ENCODE data around the gene DCAF8.

DCAF8 gene

DNA sequence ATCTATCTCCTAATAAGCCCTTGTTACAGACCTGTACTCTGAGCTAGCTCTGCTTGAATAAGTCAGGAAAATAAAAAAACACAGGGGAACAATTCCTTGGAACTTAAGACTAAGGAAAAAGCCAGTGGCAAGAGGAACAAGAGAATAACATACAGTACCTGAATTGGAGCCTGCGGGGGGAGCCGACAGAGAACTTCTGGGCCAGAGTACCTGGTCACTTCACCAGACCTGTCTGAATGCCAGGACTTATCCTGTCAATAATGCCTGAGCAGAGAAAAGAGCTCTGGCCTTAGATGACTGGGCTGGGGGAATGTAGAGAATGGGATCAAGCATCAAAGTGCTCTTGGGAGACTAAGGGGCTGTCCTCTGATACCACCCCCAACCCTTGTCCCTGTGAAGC, 42.0 kb downstream of the DCAF8 start:
- H3K4ac ChIP-seq (ENCODE audit: low read depth, low read length), result no peak overlapping the region
- H2BK15ac ChIP-seq (replicated peaks; ENCODE audit: low read depth), result no peak overlapping the region
- no peaks in the 10 kb centered on the region for H3K79me2 ChIP-seq (ENCODE audit: control insufficient read depth, insufficient read depth, low read length)
- H2BK120ac ChIP-seq (ENCODE audit: low read depth, low read length), result no peak overlapping the region
- H3K23ac ChIP-seq (ENCODE audit: low read length), result no peak overlapping the region
- H3K79me1 ChIP-seq (ENCODE audit: low read length), result no peaks in the 10 kb centered on the region
- H2BK5ac ChIP-seq (ENCODE audit: low read length), result no peak overlapping the region
- H3K9ac ChIP-seq (ENCODE audit: low read length), result no peak overlapping the region
- no peak overlapping the region for H4K5ac ChIP-seq (ENCODE audit: low read length)
- DNase-seq, result no peak
- no peak overlapping the region for H3K4me2 ChIP-seq (ENCODE audit: low read length)
- H3K4me3 ChIP-seq (ENCODE audit: low read length), result no peak overlapping the region
- peaks cover 3% of the 10 kb centered on the region for H3K4me1 ChIP-seq (ENCODE audit: control insufficient read depth, low read depth, low read length)
- no peak overlapping the region for H4K8ac ChIP-seq (ENCODE audit: low read depth, low read length)
- peaks cover 25% of the 10 kb centered on the region for H3K36me3 ChIP-seq (ENCODE audit: control insufficient read depth, insufficient read depth, low read length)
- WGBS (ENCODE audit: extremely low coverage, insufficient coverage, low lambda C conversion rate), result no CpG with 5 or more reads among the region's 2 CpGs
- H3K27me3 ChIP-seq (ENCODE audit: insufficient read depth, low read length, poor library complexity), result no peaks in the 10 kb centered on the region
- no peak overlapping the region for H3K27ac ChIP-seq (ENCODE audit: low read depth, low read length)
- H3K18ac ChIP-seq (ENCODE audit: low read length), result no peak overlapping the region
- no peak overlapping the region for H2AK5ac ChIP-seq (ENCODE audit: low read length)
- no peak overlapping the region for H3K56ac ChIP-seq (ENCODE audit: low read length)

DNA sequence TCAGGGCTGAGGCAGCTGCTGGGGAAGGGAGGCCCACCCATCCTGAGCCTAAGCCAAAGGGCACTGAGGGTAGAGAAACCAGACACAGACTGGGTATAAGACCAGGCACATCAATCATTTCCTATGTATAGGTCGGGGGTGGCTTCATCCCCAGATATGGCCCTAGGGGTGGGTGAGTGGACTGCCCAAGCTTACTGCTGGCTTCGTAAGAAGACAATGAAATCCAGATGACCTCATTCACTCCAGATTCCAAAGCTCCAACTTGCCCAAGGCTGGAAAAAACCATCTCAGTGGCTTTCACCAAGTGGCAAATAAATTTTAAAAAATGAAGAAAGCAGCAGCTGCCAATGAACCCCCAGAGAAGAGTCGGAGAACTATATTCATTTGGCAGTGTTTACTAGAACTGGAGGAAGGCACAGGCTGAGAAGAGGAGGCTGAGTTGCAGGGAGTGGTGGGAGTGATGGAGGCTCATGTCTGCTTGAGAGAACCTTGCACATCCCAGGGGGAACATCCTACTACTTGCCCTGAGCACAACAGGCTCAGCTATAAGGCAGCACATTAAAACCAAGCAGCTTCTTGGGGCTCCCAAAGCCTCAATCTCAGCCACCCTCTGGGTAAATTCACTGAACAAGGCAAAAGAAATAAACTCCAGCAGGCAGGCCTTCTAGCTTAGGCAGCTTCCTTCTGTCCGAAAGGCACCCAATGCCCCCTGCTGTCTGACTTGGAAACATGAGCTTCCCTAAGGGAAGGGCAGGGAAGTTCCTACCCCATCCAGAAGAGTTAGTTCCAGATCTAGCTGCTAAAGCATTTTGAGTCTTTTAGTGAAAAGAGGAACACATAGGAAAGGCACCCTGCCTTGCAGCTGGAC, 43.1 kb downstream of the DCAF8 start:
- Histone ChIP-seq H3K36me3 (ENCODE audit: control insufficient read depth, insufficient read depth, low read length) (peaks cover 26% of the 10 kb centered on the region), H4K5ac (ENCODE audit: low read length) (no peak overlapping the region), H3K56ac (ENCODE audit: low read length) (peak overlapping the region; percentile 47), H3K18ac (ENCODE audit: low read length) (no peak overlapping the region), H3K4ac (ENCODE audit: low read depth, low read length) (no peak overlapping the region), H3K4me2 (ENCODE audit: low read length) (no peak overlapping the region), H3K4me3 (ENCODE audit: low read length) (no peak overlapping the region), H2BK15ac (replicated peaks; ENCODE audit: low read depth) (no peak overlapping the region), H2AK5ac (ENCODE audit: low read length) (no peak overlapping the region), H3K4me1 (ENCODE audit: control insufficient read depth, low read depth, low read length) (peaks cover 3% of the 10 kb centered on the region), H3K27ac (ENCODE audit: low read depth, low read length) (peak overlapping the region; percentile 14), H3K27me3 (ENCODE audit: insufficient read depth, low read length, poor library complexity) (no peaks in the 10 kb centered on the region), H3K9ac (ENCODE audit: low read length) (no peak overlapping the region), H3K79me1 (ENCODE audit: low read length) (no peaks in the 10 kb centered on the region), H3K79me2 (ENCODE audit: control insufficient read depth, insufficient read depth, low read length) (no peaks in the 10 kb centered on the region), H2BK5ac (ENCODE audit: low read length) (no peak overlapping the region), H3K23ac (ENCODE audit: low read length) (no peak overlapping the region), H2BK120ac (ENCODE audit: low read depth, low read length) (no peak overlapping the region), H4K8ac (ENCODE audit: low read depth, low read length) (no peak overlapping the region)
- no CpG with 5 or more reads among the region's 4 CpGs for WGBS (ENCODE audit: extremely low coverage, insufficient coverage, low lambda C conversion rate)
- DNase-seq, result peak; percentile 87

DNA sequence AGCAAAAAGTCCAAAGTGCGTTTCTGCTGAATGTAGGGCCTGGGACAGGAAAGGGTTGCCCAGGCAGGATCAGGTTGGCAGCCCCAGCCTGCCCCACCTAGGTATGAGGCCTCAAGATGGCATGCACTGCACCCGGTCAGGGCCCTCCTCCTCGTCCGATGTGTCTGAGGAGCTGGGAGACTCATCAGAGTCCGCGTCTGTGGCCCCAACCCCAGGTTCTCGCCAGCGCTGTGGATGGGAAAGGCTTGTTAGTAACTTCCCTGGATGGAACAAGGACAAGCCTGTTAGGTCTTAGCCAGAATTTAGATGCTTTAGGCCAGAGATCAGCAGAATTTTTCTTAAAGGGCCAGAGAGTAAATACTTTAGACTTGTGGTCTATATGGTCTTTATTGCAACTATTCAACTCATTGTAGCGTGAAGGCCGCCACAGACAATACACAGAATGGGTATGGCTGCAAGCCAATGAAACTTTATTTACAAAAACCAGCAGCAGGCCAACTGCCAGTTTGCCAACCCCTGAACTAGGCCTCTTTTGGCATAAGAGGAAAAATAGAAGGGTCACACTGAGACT, 44.8 kb downstream of the DCAF8 start:
- Histone ChIP-seq H3K4ac (ENCODE audit: low read depth, low read length) (no peak overlapping the region), H3K36me3 (ENCODE audit: control insufficient read depth, insufficient read depth, low read length) (peaks cover 28% of the 10 kb centered on the region), H3K27ac (ENCODE audit: low read depth, low read length) (no peak overlapping the region), H3K79me1 (ENCODE audit: low read length) (peaks cover 4% of the 10 kb centered on the region), H2BK5ac (ENCODE audit: low read length) (no peak overlapping the region), H3K27me3 (ENCODE audit: insufficient read depth, low read length, poor library complexity) (no peaks in the 10 kb centered on the region), H3K9ac (ENCODE audit: low read length) (no peak overlapping the region), H4K8ac (ENCODE audit: low read depth, low read length) (no peak overlapping the region), H2AK5ac (ENCODE audit: low read length) (no peak overlapping the region), H3K18ac (ENCODE audit: low read length) (no peak overlapping the region), H2BK15ac (replicated peaks; ENCODE audit: low read depth) (no peak overlapping the region), H3K79me2 (ENCODE audit: control insufficient read depth, insufficient read depth, low read length) (no peaks in the 10 kb centered on the region), H2BK120ac (ENCODE audit: low read depth, low read length) (no peak overlapping the region), H3K4me1 (ENCODE audit: control insufficient read depth, low read depth, low read length) (peaks cover 3% of the 10 kb centered on the region), H4K5ac (ENCODE audit: low read length) (no peak overlapping the region), H3K4me3 (ENCODE audit: low read length) (no peak overlapping the region), H3K23ac (ENCODE audit: low read length) (no peak overlapping the region), H3K4me2 (ENCODE audit: low read length) (no peak overlapping the region), H3K56ac (ENCODE audit: low read length) (no peak overlapping the region)
- WGBS (ENCODE audit: extremely low coverage, insufficient coverage, low lambda C conversion rate), result no CpG with 5 or more reads among the region's 10 CpGs
- no peak for DNase-seq

DNA sequence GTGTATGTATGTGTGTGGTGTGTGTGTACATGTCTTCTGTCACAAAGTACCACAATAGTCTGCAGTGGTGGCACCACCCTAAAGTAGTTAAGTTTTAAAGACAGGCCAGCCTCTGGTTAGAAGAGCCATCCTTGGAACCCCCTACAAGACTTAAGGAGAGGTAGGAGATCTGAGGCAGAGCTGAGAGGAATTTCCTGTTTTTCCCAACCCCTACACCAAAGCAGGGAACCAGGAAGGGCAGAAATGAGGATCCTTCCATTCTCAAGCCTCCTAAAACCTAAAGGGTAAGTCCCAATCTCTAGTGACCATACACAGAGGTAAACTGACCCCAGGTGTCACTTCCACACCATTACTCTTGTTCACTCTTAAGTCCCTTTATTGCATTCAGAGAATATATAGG, 46.0 kb downstream of the DCAF8 start:
- Histone ChIP-seq H3K4me1 (ENCODE audit: control insufficient read depth, low read depth, low read length) (peaks cover 3% of the 10 kb centered on the region), H3K23ac (ENCODE audit: low read length) (no peak overlapping the region), H2BK120ac (ENCODE audit: low read depth, low read length) (no peak overlapping the region), H3K27me3 (ENCODE audit: insufficient read depth, low read length, poor library complexity) (no peaks in the 10 kb centered on the region), H3K79me2 (ENCODE audit: control insufficient read depth, insufficient read depth, low read length) (no peaks in the 10 kb centered on the region), H3K4me3 (ENCODE audit: low read length) (no peak overlapping the region), H4K5ac (ENCODE audit: low read length) (no peak overlapping the region), H2AK5ac (ENCODE audit: low read length) (no peak overlapping the region), H3K36me3 (ENCODE audit: control insufficient read depth, insufficient read depth, low read length) (peaks cover 35% of the 10 kb centered on the region), H2BK5ac (ENCODE audit: low read length) (no peak overlapping the region), H3K4me2 (ENCODE audit: low read length) (no peak overlapping the region), H2BK15ac (replicated peaks; ENCODE audit: low read depth) (no peak overlapping the region), H3K18ac (ENCODE audit: low read length) (no peak overlapping the region), H3K4ac (ENCODE audit: low read depth, low read length) (no peak overlapping the region), H4K8ac (ENCODE audit: low read depth, low read length) (no peak overlapping the region), H3K27ac (ENCODE audit: low read depth, low read length) (no peak overlapping the region), H3K79me1 (ENCODE audit: low read length) (peaks cover 8% of the 10 kb centered on the region), H3K56ac (ENCODE audit: low read length) (no peak overlapping the region), H3K9ac (ENCODE audit: low read length) (no peak overlapping the region)
- no peak for DNase-seq

DNA sequence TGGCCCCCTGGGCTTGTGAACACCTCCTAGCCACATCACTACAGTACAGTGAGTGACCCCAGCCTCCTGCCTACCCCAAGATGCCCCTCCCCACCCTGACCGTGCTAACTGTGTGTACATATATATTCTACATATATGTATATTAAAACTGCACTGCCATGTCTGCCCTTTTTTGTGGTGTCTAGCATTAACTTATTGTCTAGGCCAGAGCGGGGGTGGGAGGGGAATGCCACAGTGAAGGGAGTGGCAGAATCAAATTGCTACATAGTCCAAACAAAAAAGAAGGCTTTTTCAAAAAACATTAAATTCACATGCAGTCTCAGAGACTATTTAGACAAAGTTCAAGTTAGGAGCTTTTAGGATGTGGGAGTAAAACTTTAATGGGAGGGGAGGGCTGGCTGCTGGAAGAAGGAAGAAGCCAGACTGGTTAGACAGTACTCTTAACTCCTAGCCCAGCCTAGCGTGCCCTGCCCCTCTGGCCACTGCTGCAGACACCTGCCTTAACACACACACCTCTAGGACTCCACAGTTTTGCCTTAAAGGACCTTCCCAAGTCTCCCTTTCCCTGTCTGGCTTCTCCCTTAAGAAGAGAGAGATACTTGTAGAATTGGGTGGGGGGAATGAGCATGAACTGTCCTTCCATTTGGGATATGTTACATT, 47.7 kb downstream of the DCAF8 start:
- Histone ChIP-seq H3K18ac (ENCODE audit: low read length) (no peak overlapping the region), H2BK120ac (ENCODE audit: low read depth, low read length) (no peak overlapping the region), H4K8ac (ENCODE audit: low read depth, low read length) (no peak overlapping the region), H2AK5ac (ENCODE audit: low read length) (no peak overlapping the region), H3K9ac (ENCODE audit: low read length) (no peak overlapping the region), H3K4ac (ENCODE audit: low read depth, low read length) (no peak overlapping the region), H3K27me3 (ENCODE audit: insufficient read depth, low read length, poor library complexity) (no peaks in the 10 kb centered on the region), H3K4me2 (ENCODE audit: low read length) (no peak overlapping the region), H2BK5ac (ENCODE audit: low read length) (no peak overlapping the region), H3K79me1 (ENCODE audit: low read length) (peaks cover 17% of the 10 kb centered on the region), H3K79me2 (ENCODE audit: control insufficient read depth, insufficient read depth, low read length) (peaks cover 14% of the 10 kb centered on the region), H2BK15ac (replicated peaks; ENCODE audit: low read depth) (no peak overlapping the region), H4K5ac (ENCODE audit: low read length) (no peak overlapping the region), H3K4me3 (ENCODE audit: low read length) (no peak overlapping the region), H3K36me3 (ENCODE audit: control insufficient read depth, insufficient read depth, low read length) (peaks cover 37% of the 10 kb centered on the region), H3K4me1 (ENCODE audit: control insufficient read depth, low read depth, low read length) (peaks cover 10% of the 10 kb centered on the region), H3K27ac (ENCODE audit: low read depth, low read length) (no peak overlapping the region), H3K23ac (ENCODE audit: low read length) (no peak overlapping the region), H3K56ac (ENCODE audit: low read length) (no peak overlapping the region)
- WGBS (ENCODE audit: extremely low coverage, insufficient coverage, low lambda C conversion rate), result no CpG with 5 or more reads among the region's 3 CpGs
- DNase-seq, result no peak

Data from mesendoderm (in vitro differentiated cells).